ENCODE measurements around the gene C12orf43. TPM values are rescaled to one million over a fixed set of nuclear protein-coding genes. Genes with fewer than 3 reads are reported as not detected.
"Not testable (repeated sequence)": the region's sequence is repeated elsewhere in the genome, so short reads cannot be mapped to it uniquely, and the experiment has no call there.

The C12orf43 gene
- total RNA-seq, 6 experiments from 2014 or later: 6.7 to 12.2 (median 8.8) TPM

GRCh38 chr12:121057794-121058193 is 41.5 kb upstream of the C12orf43 start:
- intact Hi-C loops (cut with DNase I): no loop called here
- Histone ChIP-seq H3K9me3 (no peaks in the 10 kb centered on the region), H3K4me1 (peaks cover 0 to 7% (median 2%) of the 10 kb centered on the region in 4 donors), H3K27me3 (no peaks in the 10 kb centered on the region), H3K36me3 (no peaks in the 10 kb centered on the region), H3K4me3 (no peak overlapping the region), H3K27ac (no peak overlapping the region)
- peak in 1 of 3 donors; percentile 16 for DNase-seq
- no peak for ATAC-seq
- no peak for TF ChIP-seq POLR2A (IDR thresholded peaks at IDR 0.05)
- TF ChIP-seq, protein P1, sequence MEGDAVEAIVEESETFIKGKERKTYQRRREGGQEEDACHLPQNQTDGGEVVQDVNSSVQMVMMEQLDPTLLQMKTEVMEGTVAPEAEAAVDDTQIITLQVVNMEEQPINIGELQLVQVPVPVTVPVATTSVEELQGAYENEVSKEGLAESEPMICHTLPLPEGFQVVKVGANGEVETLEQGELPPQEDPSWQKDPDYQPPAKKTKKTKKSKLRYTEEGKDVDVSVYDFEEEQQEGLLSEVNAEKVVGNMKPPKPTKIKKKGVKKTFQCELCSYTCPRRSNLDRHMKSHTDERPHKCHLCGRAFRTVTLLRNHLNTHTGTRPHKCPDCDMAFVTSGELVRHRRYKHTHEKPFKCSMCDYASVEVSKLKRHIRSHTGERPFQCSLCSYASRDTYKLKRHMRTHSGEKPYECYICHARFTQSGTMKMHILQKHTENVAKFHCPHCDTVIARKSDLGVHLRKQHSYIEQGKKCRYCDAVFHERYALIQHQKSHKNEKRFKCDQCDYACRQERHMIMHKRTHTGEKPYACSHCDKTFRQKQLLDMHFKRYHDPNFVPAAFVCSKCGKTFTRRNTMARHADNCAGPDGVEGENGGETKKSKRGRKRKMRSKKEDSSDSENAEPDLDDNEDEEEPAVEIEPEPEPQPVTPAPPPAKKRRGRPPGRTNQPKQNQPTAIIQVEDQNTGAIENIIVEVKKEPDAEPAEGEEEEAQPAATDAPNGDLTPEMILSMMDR (IDR thresholded peaks at IDR 0.05): no peak
- WGBS (ENCODE audit: insufficient coverage, low coverage, low lambda C conversion rate, missing lambda C conversion rate): 65% methylated on average over 6 of the region's 9 CpGs

DNA sequence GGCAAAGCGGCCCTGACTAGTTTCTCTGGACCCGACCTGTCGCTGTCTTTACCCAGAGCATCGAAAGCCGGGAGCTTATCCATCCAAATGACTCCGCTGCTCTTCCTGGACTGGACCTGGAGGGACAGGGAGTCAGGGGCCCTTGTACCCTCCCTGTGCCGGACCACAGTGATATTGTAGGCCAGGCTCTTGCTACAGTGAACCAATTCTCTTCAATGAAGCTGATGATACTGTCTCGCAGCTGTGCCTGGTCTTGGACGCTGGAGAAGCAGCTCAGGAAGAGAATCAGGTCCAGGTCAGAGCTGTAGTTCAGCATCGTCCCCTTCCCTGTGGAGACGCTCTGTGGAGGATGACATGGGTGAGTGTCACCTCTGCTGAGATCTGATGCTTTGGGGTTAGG is 37.4 kb upstream of the C12orf43 start:
- TF ChIP-seq, protein P1 (IDR thresholded peaks at IDR 0.05): no peak
- TF ChIP-seq POLR2A (IDR thresholded peaks at IDR 0.05): no peak
- 96% methylated on average over 6 of the region's 11 CpGs for WGBS (ENCODE audit: insufficient coverage, low coverage, low lambda C conversion rate, missing lambda C conversion rate)
- no peaks in the 10 kb centered on the region for H3K4me1 ChIP-seq
- intact Hi-C loops (cut with DNase I): no loop called here
- ATAC-seq (no peak), DNase-seq (peak in 1 of 3 donors; percentile 21)
- H3K4me3 ChIP-seq: no peak overlapping the region
- no peaks in the 10 kb centered on the region for H3K27me3 ChIP-seq
- H3K27ac ChIP-seq: no peak overlapping the region
- H3K36me3 ChIP-seq: no peaks in the 10 kb centered on the region
- no peaks in the 10 kb centered on the region for H3K9me3 ChIP-seq

DNA sequence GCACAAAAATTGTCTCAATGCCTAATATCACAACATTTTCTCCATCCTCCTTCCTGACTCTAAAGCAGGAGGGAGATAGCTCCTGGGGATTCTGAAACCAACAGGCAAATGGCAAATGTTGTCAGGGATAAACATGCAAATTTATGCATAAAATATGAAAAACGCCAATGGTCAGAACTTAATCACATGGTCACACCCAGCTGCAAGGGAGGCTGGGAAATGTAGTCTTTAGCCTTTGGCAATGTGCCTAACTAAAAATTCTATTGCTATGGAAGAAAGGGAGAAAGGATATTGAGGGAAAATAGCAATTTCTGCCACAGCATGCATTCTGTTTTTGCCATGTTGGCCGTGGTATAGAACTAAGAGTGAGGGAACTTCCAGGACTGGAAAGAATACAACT is 34.4 kb upstream of the C12orf43 start:
- H3K4me3 ChIP-seq: no peak overlapping the region
- H3K9me3 ChIP-seq: no peaks in the 10 kb centered on the region
- no peaks in the 10 kb centered on the region for H3K27me3 ChIP-seq
- no peaks in the 10 kb centered on the region for H3K36me3 ChIP-seq
- intact Hi-C loops (cut with DNase I): no loop called here
- DNase-seq (no peak), ATAC-seq (no peak)
- 34% methylated on average over 2 of the region's 2 CpGs for WGBS (ENCODE audit: insufficient coverage, low coverage, low lambda C conversion rate, missing lambda C conversion rate)
- H3K27ac ChIP-seq: no peak overlapping the region
- TF ChIP-seq POLR2A (IDR thresholded peaks at IDR 0.05): no peak
- TF ChIP-seq, protein P1 (IDR thresholded peaks at IDR 0.05): no peak
- no peaks in the 10 kb centered on the region for H3K4me1 ChIP-seq

DNA sequence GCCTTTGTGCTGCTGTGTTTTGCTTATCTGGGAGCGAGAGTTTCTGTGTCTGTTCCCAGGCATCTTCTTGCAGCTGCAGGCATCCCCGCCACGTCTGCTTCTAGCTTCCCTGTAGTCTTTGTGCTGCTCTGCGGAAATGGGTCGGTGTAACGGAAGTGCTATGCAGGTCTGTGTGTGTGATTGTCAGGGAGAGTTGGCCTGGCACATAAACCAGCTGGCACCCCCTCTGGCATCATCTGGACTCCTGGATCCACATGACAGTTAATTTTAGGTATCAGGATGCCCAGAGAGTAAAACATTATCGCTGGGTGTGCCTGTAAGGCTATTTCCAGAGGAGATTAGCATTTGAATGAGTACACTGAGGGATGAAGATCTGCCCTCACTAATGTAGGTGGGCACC is 32.2 kb upstream of the C12orf43 start:
- DNase-seq: no peak
- intact Hi-C loops (cut with DNase I): no loop called here
- WGBS (ENCODE audit: insufficient coverage, low coverage, low lambda C conversion rate, missing lambda C conversion rate): 67% methylated on average over 5 of the region's 7 CpGs
- no peaks in the 10 kb centered on the region for H3K27me3 ChIP-seq
- H3K36me3 ChIP-seq: no peaks in the 10 kb centered on the region
- ATAC-seq: no peak
- no peak overlapping the region for H3K27ac ChIP-seq
- no peaks in the 10 kb centered on the region for H3K4me1 ChIP-seq
- H3K9me3 ChIP-seq: no peaks in the 10 kb centered on the region
- no peak for TF ChIP-seq POLR2A (IDR thresholded peaks at IDR 0.05)
- TF ChIP-seq, protein P1 (IDR thresholded peaks at IDR 0.05): no peak
- H3K4me3 ChIP-seq: no peak overlapping the region

DNA sequence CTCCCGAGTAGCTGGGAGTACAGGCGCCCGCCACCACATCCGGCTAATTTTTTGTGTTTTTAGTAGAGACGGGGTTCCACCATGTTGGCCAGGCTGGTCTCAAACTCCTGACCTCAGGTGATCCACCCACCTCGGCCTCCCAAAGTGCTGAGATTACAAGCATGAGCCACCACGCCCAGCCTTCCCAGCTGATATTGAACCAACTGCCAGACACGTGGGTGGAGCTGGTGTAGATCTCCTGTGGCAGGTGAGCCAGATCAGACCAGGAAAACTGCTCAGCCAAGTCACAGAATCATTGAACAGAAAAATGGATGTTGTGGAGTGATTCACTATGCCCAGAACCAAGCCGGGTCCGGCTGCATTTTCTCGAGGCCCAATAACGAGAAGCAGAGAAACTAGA is 31.1 kb upstream of the C12orf43 start:
- H3K4me3 ChIP-seq; H3K27me3 ChIP-seq; H3K27ac ChIP-seq; DNase-seq; intact Hi-C loops (cut with DNase I); H3K4me1 ChIP-seq; H3K9me3 ChIP-seq; H3K36me3 ChIP-seq; ATAC-seq: not testable (repeated sequence)
- 81% methylated on average over 12 of the region's 12 CpGs for whole genome bisulfite sequencing (ENCODE audit: insufficient coverage, low coverage, low lambda C conversion rate, missing lambda C conversion rate)

All from right lobe of liver (tissue), 6 donors.